ENCODE results near the gene USPL1.

The USPL1 gene

DNA sequence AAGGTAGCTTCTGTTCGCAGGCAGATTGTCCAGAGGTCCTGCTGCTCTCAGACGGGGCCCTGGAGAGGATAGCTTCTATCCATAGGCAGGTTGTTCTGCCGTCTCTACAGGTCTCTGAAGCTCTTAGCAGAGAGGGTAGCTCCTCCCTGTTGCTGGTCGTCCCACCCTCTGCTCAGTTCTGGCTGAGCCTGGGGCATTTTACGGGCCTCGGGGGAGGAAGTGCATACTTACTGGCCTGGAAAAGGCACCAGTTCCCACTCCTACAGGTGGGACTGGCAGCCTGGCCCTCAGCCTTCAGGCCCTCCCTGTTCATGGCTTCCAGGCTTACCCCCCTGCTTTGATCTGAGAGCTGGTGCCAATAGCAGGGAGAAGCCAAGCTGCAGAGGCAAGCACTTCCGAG is 42.3 kb downstream of the USPL1 start (continued):
- TF ChIP-seq, protein P1, sequence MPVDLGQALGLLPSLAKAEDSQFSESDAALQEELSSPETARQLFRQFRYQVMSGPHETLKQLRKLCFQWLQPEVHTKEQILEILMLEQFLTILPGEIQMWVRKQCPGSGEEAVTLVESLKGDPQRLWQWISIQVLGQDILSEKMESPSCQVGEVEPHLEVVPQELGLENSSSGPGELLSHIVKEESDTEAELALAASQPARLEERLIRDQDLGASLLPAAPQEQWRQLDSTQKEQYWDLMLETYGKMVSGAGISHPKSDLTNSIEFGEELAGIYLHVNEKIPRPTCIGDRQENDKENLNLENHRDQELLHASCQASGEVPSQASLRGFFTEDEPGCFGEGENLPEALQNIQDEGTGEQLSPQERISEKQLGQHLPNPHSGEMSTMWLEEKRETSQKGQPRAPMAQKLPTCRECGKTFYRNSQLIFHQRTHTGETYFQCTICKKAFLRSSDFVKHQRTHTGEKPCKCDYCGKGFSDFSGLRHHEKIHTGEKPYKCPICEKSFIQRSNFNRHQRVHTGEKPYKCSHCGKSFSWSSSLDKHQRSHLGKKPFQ (tag by site-specific recombination; IDR thresholded peaks at IDR 0.05), result peak; percentile 89
- TF ChIP-seq ZNF558 (tag by site-specific recombination; IDR thresholded peaks at IDR 0.05) (no peak), EGR2 (tag by site-specific recombination; IDR thresholded peaks at IDR 0.05; ENCODE audit: low read depth) (no peak), ZBTB7A (tag by site-specific recombination; IDR thresholded peaks at IDR 0.05; ENCODE audit: low read depth) (no peak), ZNF473 (tag by site-specific recombination; IDR thresholded peaks at IDR 0.05) (no peak), SCRT2 (tag by site-specific recombination; IDR thresholded peaks at IDR 0.05) (peak; percentile 54; the same call in 1 of the 2 replicates), KLF7 (tag by site-specific recombination; IDR thresholded peaks at IDR 0.05; ENCODE audit: borderline replicate concordance) (no peak), ZNF211 (tag by site-specific recombination; IDR thresholded peaks at IDR 0.05; ENCODE audit: low read depth) (no peak), ZBTB20 (tag by site-specific recombination; IDR thresholded peaks at IDR 0.05) (no peak), SP2 (tag by site-specific recombination; IDR thresholded peaks at IDR 0.05) (no peak), GLI2 (tag by site-specific recombination; IDR thresholded peaks at IDR 0.05; ENCODE audit: borderline replicate concordance, low read depth) (no peak), MZF1 (tag by site-specific recombination; IDR thresholded peaks at IDR 0.05; ENCODE audit: borderline replicate concordance) (no peak), ZNF423 (tag by site-specific recombination; IDR thresholded peaks at IDR 0.05) (0 out of 2 replicates have a peak, but pooled peaks have one; percentile 43), ZFHX2 (tag by site-specific recombination; conservative IDR thresholded peaks at IDR 0.05) (no peak), TRIM28 (IDR thresholded peaks at IDR 0.05; ENCODE audit: borderline replicate concordance, low read length) (peak; percentile 26; the same call in 1 of the 2 replicates)

DNA sequence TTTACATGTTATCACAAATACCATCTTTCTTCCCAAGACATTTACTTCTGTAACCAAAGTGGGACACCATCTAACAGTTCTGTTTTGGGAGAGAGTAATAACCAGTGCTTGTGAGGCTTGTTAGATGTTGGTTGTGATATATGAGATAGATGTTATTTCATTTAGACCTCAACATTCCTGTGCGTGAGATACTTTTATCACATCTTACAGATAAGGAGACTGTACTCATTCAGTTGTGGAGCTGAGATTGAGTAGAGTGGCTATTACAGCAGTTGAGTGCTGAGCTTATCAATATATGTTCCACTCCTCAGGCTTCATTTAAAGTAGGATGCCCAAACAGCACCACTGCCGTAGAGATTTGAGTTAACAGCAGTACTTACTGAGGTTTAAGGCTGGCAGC is 43.1 kb downstream of the USPL1 start:
- Histone ChIP-seq H3K4me3 (ENCODE audit: low read depth, low read length) (no peak overlapping the region), H3K27ac (ENCODE audit: extremely low read depth, low read depth, low read length) (no peak overlapping the region), H3K36me3 (ENCODE audit: control insufficient read depth in 2 of 2, insufficient read depth in 1 of 2, low read length in 2 of 2) (peaks cover 0 to 35% of the 10 kb centered on the region in 2 experiments; a peak in 1 of 3 replicates), H3K9me3 (ENCODE audit: control insufficient read depth, insufficient read depth, low read depth, low read length) (no peaks in the 10 kb centered on the region), H3K4me1 (ENCODE audit: control insufficient read depth, insufficient read depth, low read length) (no peaks in the 10 kb centered on the region)
- ChIA-PET CTCF (no interaction called here), POLR2A (no interaction called here)
- TF ChIP-seq SP7 (tag by site-specific recombination; IDR thresholded peaks at IDR 0.05), result no peak
- no peak for TF ChIP-seq ZNF274 (IDR thresholded peaks at IDR 0.05; ENCODE audit: low read length)
- no peak for TF ChIP-seq ZNF274 (tag by site-specific recombination; IDR thresholded peaks at IDR 0.05; ENCODE audit: borderline replicate concordance)
- no peak for TF ChIP-seq ZNF785 (tag by site-specific recombination; IDR thresholded peaks at IDR 0.05)
- TF ChIP-seq ZNF37A (tag by site-specific recombination; IDR thresholded peaks at IDR 0.05), result no peak
- TF ChIP-seq ZNF302 (tag by site-specific recombination; IDR thresholded peaks at IDR 0.05; ENCODE audit: low read depth), result no peak
- TF ChIP-seq ZNF747 (tag by site-specific recombination; IDR thresholded peaks at IDR 0.05), result no peak
- TF ChIP-seq, protein P1 (tag by site-specific recombination; IDR thresholded peaks at IDR 0.05), result no peak
- TF ChIP-seq, protein P2, sequence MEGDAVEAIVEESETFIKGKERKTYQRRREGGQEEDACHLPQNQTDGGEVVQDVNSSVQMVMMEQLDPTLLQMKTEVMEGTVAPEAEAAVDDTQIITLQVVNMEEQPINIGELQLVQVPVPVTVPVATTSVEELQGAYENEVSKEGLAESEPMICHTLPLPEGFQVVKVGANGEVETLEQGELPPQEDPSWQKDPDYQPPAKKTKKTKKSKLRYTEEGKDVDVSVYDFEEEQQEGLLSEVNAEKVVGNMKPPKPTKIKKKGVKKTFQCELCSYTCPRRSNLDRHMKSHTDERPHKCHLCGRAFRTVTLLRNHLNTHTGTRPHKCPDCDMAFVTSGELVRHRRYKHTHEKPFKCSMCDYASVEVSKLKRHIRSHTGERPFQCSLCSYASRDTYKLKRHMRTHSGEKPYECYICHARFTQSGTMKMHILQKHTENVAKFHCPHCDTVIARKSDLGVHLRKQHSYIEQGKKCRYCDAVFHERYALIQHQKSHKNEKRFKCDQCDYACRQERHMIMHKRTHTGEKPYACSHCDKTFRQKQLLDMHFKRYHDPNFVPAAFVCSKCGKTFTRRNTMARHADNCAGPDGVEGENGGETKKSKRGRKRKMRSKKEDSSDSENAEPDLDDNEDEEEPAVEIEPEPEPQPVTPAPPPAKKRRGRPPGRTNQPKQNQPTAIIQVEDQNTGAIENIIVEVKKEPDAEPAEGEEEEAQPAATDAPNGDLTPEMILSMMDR (tag by site-specific recombination; IDR thresholded peaks at IDR 0.05), result no peak
- no peak for TF ChIP-seq ZNF221 (tag by site-specific recombination; IDR thresholded peaks at IDR 0.05; ENCODE audit: borderline replicate concordance)
- no peak for TF ChIP-seq PRDM1 (tag by site-specific recombination; IDR thresholded peaks at IDR 0.05)
- no peak for TF ChIP-seq ZNF664 (tag by site-specific recombination; IDR thresholded peaks at IDR 0.05)
- TF ChIP-seq, protein P3, sequence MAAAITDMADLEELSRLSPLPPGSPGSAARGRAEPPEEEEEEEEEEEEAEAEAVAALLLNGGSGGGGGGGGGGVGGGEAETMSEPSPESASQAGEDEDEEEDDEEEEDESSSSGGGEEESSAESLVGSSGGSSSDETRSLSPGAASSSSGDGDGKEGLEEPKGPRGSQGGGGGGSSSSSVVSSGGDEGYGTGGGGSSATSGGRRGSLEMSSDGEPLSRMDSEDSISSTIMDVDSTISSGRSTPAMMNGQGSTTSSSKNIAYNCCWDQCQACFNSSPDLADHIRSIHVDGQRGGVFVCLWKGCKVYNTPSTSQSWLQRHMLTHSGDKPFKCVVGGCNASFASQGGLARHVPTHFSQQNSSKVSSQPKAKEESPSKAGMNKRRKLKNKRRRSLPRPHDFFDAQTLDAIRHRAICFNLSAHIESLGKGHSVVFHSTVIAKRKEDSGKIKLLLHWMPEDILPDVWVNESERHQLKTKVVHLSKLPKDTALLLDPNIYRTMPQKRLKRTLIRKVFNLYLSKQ (tag by site-specific recombination; IDR thresholded peaks at IDR 0.05; ENCODE audit: borderline replicate concordance), result no peak
- no peak for TF ChIP-seq GLIS1 (tag by site-specific recombination; IDR thresholded peaks at IDR 0.05)
- TF ChIP-seq BCL11A (tag by site-specific recombination; IDR thresholded peaks at IDR 0.05; ENCODE audit: low read depth), result no peak
- TF ChIP-seq ZNF776 (tag by site-specific recombination; IDR thresholded peaks at IDR 0.05; ENCODE audit: borderline replicate concordance), result no peak
- TF ChIP-seq ZNF2 (tag by site-specific recombination; IDR thresholded peaks at IDR 0.05), result no peak
- TF ChIP-seq ZNF404 (tag by site-specific recombination; IDR thresholded peaks at IDR 0.05), result no peak
- TF ChIP-seq ZNF501 (tag by site-specific recombination; IDR thresholded peaks at IDR 0.05), result no peak
- TF ChIP-seq ZNF837 (tag by site-specific recombination; IDR thresholded peaks at IDR 0.05), result no peak
